ENCODE measurements around the gene SPINT2. TPM values are rescaled to one million over a fixed set of nuclear protein-coding genes. Genes with fewer than 3 reads are reported as not detected.

Gene SPINT2
- total and polyA plus RNA-seq, 11 donors, result 3.5 to 27.7 (median 14.6) TPM

GRCh38 chr19:38243279-38243673 lies 21.1 kb upstream of the SPINT2 start:
- intact Hi-C loops (cut with DNase I), result loop anchor here in 3 of 10 donors (5.0 to 10.0 kb wide), 2 partner anchors 89 to 338 kb away; partner anchors contain the start of genes SIPA1L3 (in 1 of the 3) and WDR87 (in 1 of the 3)
- TF ChIP-seq POLR2A (IDR thresholded peaks at IDR 0.05), result no peak
- TF ChIP-seq CTCF (IDR thresholded peaks at IDR 0.05), result no peak
- Histone ChIP-seq H3K36me3 (no peaks in the 10 kb centered on the region), H3K9me3 (no peaks in the 10 kb centered on the region), H3K27ac (no peak overlapping the region), H3K4me3 (peak overlapping the region in 7 of 12 donors; percentile 24 to 45 (median 32)), H3K27me3 (no peaks in the 10 kb centered on the region), H3K4me1 (peaks cover 0 to 34% (median 12%) of the 10 kb centered on the region in 12 donors)
- 67 to 71% (median 68%) methylated on average over 15 of the region's 15 CpGs for WGBS, 4 donors
- no peak for ATAC-seq
- no peak for DNase-seq

GRCh38 chr19:38245826-38246498 lies 18.4 kb upstream of the SPINT2 start:
- H3K27ac ChIP-seq, result peak overlapping the region in 6 of 12 donors; percentile 11 to 76 (median 40)
- peak in 1 of 5 donors; percentile 49 for DNase-seq
- ATAC-seq, result peak in 1 of 4 donors; percentile 16
- no peaks in the 10 kb centered on the region for H3K9me3 ChIP-seq
- peaks cover 0 to 46% (median 16%) of the 10 kb centered on the region in 12 donors for H3K4me1 ChIP-seq
- H3K36me3 ChIP-seq, result no peaks in the 10 kb centered on the region
- no peaks in the 10 kb centered on the region for H3K27me3 ChIP-seq
- intact Hi-C loops (cut with DNase I), result loop anchor here in 4 of 10 donors (2.0 to 10.0 kb wide), 4 partner anchors 71 to 341 kb away; partner anchors contain the start of genes CATSPERG (in 2 of the 4), KCNK6 (in 1 of the 4), SIPA1L3 (in 1 of the 4) and WDR87 (in 1 of the 4)
- 64 to 78% (median 72%) methylated on average over 14 of the region's 14 CpGs for WGBS, 4 donors
- no peak for TF ChIP-seq CTCF (IDR thresholded peaks at IDR 0.05)
- H3K4me3 ChIP-seq, result no peak overlapping the region

GRCh38 chr19:38247126-38247525 lies 17.2 kb upstream of the SPINT2 start:
- H3K9me3 ChIP-seq, result no peaks in the 10 kb centered on the region
- H3K27ac ChIP-seq, result peak overlapping the region in 5 of 12 donors; percentile 22 to 93 (median 37)
- intact Hi-C loops (cut with DNase I), result loop anchor here in 2 of 10 donors (2.0 to 10.0 kb wide), 3 partner anchors 70 to 342 kb away; partner anchors contain the start of genes KCNK6 (in 1 of the 2), SIPA1L3 (in 1 of the 2), WDR87 (in 1 of the 2) and YIF1B (in 1 of the 2)
- no peaks in the 10 kb centered on the region for H3K36me3 ChIP-seq
- no peaks in the 10 kb centered on the region for H3K27me3 ChIP-seq
- no peak for ATAC-seq
- H3K4me1 ChIP-seq, result peaks cover 0 to 58% (median 19%) of the 10 kb centered on the region in 12 donors
- no peak for DNase-seq
- H3K4me3 ChIP-seq, result no peak overlapping the region
- TF ChIP-seq CTCF (IDR thresholded peaks at IDR 0.05) (no peak), POLR2A (IDR thresholded peaks at IDR 0.05) (no peak)
- 79 to 84% (median 82%) methylated on average over 4 to 5 of the region's 5 CpGs for WGBS, 4 donors

- intact Hi-C loops (cut with DNase I), result loop anchor here in 2 of 10 donors (2.0 to 10.0 kb wide), 3 partner anchors 70 to 343 kb away; partner anchors contain the start of genes KCNK6 (in 1 of the 2), SIPA1L3 (in 1 of the 2), WDR87 (in 1 of the 2) and YIF1B (in 1 of the 2)
Measured at GRCh38 chr19:38247734-38248268, 16.6 kb upstream of the SPINT2 start.

More at GRCh38 chr19:38247734-38248268, 16.6 kb upstream of the SPINT2 start:
- TF ChIP-seq CTCF (IDR thresholded peaks at IDR 0.05) (no peak), POLR2A (IDR thresholded peaks at IDR 0.05) (no peak)
- peak overlapping the region in 6 of 12 donors; percentile 12 to 93 (median 39) for H3K27ac ChIP-seq
- ATAC-seq (no peak), DNase-seq (no peak)
- H3K9me3 ChIP-seq, result no peaks in the 10 kb centered on the region
- no peaks in the 10 kb centered on the region for H3K36me3 ChIP-seq
- H3K4me3 ChIP-seq, result no peak overlapping the region
- 65 to 71% (median 68%) methylated on average over 9 of the region's 9 CpGs for WGBS, 4 donors
- H3K27me3 ChIP-seq, result no peaks in the 10 kb centered on the region
- H3K4me1 ChIP-seq, result peaks cover 0 to 64% (median 22%) of the 10 kb centered on the region in 12 donors
